Upper lobe of right lung (tissue), 1 donor: ENCODE measurements around the gene UGT1A10. TPM values are rescaled to one million over a fixed set of nuclear protein-coding genes. Genes with fewer than 3 reads are reported as not detected.

Experiments
- ATAC-seq: fragments of 200-7000 bp; cut with Tn5 transposase; one replicate; pipeline ENCODE4 v1.9.1; 2020; ENCODE audit warnings: mild to moderate bottlenecking, moderate library complexity
- DNase-seq: peaks from one replicate; pipeline ENCODE4 v3.0.0-alpha.2; 2020
- H3K27ac ChIP-seq: fragments of 200-600 bp; one replicate; pipeline ENCODE4 v1.8.0; 2022
- H3K27me3 ChIP-seq: fragments of 200-600 bp; one replicate; pipeline ENCODE4 v1.8.0; 2022; ENCODE audit warnings: mild to moderate bottlenecking
- H3K36me3 ChIP-seq: fragments of 200-600 bp; one replicate; pipeline ENCODE4 v1.8.0; 2022
- H3K4me1 ChIP-seq: fragments of 200-600 bp; one replicate; pipeline ENCODE4 v1.8.0; 2022
- H3K4me3 ChIP-seq: fragments of 200-600 bp; one replicate; pipeline ENCODE4 v1.8.0; 2022; ENCODE audit warnings: mild to moderate bottlenecking
- H3K9me3 ChIP-seq: fragments of 200-600 bp; one replicate; pipeline ENCODE4 v1.8.0; 2022
- intact Hi-C: fragments of 100-400 bp; cut with DNase I; formaldehyde crosslinking; loops from one replicate; pipeline ENCODE4 v1.11.0; 2022
- total RNA-seq: library from RNA; stranded (reverse); fragmentation: NEBNext Ultra II Directional; extraction: Animal tissue kit (Norgen Biotek cat#: 25700); gene quantifications from one replicate; pipeline ENCODE4 v1.2.1, GENCODE V29; 2021
- TF ChIP-seq, protein P1 (sequence below): fragments of 200-600 bp; IDR thresholded peaks from one replicate; pipeline ENCODE4 v1.8.0; 2022; ENCODE audit warnings: antibody characterized with exemption
- donor health status: DM: no; HTN: yes; CAD: no; lungs with severe emphysema.

Gene UGT1A10
- total RNA-seq, 1 donor from 2014 or later: not detected

DNA sequence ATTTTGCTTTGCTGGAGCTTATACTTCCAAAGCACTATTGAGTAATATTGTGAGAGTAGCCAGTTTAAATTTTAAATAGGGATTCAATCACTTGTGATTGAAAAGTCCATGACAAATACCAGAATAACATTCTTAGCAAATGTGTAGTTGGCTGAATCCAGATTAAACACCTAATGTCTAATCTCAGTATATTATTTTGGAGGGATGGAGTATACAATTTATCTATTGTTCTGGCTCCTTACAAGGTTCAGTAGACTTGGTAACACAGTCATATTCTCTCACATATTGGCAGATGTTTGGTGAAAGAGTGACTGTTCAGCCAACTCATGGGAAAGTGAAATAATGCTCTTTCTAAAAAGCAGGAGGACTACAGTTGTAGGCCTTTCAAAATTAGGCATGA lies 37.6 kb downstream of the UGT1A10 start:
- intact Hi-C loops: no loop called here
- Histone ChIP-seq H3K27me3 (no peaks in the 10 kb centered on the region), H3K27ac (no peak overlapping the region), H3K36me3 (no peaks in the 10 kb centered on the region), H3K9me3 (no peaks in the 10 kb centered on the region), H3K4me1 (no peaks in the 10 kb centered on the region), H3K4me3 (no peak overlapping the region)
- TF ChIP-seq, protein P1, sequence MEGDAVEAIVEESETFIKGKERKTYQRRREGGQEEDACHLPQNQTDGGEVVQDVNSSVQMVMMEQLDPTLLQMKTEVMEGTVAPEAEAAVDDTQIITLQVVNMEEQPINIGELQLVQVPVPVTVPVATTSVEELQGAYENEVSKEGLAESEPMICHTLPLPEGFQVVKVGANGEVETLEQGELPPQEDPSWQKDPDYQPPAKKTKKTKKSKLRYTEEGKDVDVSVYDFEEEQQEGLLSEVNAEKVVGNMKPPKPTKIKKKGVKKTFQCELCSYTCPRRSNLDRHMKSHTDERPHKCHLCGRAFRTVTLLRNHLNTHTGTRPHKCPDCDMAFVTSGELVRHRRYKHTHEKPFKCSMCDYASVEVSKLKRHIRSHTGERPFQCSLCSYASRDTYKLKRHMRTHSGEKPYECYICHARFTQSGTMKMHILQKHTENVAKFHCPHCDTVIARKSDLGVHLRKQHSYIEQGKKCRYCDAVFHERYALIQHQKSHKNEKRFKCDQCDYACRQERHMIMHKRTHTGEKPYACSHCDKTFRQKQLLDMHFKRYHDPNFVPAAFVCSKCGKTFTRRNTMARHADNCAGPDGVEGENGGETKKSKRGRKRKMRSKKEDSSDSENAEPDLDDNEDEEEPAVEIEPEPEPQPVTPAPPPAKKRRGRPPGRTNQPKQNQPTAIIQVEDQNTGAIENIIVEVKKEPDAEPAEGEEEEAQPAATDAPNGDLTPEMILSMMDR: no peak
- ATAC-seq (no peak), DNase-seq (no peak)

DNA sequence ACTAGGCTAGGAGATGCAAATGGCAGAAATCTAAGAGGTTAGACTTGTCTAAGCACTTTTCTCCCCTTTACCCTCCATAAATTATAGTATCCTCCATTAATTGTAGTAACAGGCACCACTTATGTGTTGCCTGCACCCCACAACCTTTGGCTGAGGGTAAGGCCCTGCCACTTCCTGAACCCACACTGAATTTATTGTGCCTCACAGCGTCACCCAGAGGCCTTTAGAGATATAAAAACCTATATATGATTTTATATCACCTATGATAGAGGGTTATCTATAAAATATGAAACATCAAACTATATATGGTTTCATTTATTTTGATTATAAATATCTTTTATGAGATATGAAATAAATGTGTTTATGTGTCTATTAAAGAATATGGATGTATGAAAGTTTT lies 38.1 kb downstream of the UGT1A10 start:
- Histone ChIP-seq H3K4me1 (no peaks in the 10 kb centered on the region), H3K27me3 (no peaks in the 10 kb centered on the region), H3K4me3 (no peak overlapping the region), H3K27ac (no peak overlapping the region), H3K9me3 (no peaks in the 10 kb centered on the region), H3K36me3 (no peaks in the 10 kb centered on the region)
- TF ChIP-seq, protein P1: no peak
- DNase-seq (no peak), ATAC-seq (no peak)
- intact Hi-C loops: no loop called here

DNA sequence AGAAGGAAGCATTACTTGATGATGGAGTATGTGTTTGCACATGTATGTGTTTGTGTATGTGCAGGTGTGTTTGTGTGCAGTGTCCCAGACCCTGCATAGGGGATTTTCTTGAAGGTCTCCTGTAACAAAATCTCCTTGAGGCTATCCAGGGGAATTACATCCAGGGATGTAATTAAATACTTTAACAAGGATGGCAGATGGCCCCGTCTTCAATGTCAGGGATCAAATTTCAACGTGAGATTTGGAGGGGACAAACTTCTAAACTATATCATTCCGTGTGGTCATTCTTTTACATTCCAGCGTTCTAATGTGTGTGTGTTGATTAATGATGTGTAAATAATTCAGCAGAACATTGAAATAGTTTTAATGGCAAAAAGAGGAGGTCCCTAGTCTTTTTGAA lies 38.7 kb downstream of the UGT1A10 start:
- H3K9me3 ChIP-seq: no peaks in the 10 kb centered on the region
- no peak overlapping the region for H3K4me3 ChIP-seq
- TF ChIP-seq, protein P1: no peak
- ATAC-seq (no peak), DNase-seq (no peak)
- H3K36me3 ChIP-seq: no peaks in the 10 kb centered on the region
- intact Hi-C loops: no loop called here
- H3K27ac ChIP-seq: no peak overlapping the region
- no peaks in the 10 kb centered on the region for H3K4me1 ChIP-seq
- H3K27me3 ChIP-seq: no peaks in the 10 kb centered on the region

DNA sequence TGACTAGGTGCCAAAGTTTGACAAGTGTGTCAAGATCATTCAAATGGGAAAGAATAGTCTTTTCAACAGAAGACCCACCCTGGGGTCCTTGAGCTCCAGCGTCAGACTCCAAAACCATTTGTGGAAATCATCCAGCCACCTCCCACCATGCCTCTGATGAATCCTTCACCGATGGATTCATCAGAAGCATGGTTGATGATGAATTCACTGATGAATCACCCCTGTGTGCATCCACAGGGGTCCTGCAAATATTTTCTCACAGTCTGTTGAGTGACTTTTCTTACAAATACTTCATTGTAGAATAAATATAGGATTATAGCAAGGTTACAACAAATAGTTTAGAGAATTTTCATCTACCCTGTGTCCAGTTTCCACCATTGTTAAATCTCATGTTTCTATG lies 39.8 kb downstream of the UGT1A10 start:
- intact Hi-C loops: no loop called here
- Histone ChIP-seq H3K9me3 (no peaks in the 10 kb centered on the region), H3K36me3 (no peaks in the 10 kb centered on the region), H3K4me3 (no peak overlapping the region), H3K27ac (no peak overlapping the region), H3K4me1 (no peaks in the 10 kb centered on the region), H3K27me3 (no peaks in the 10 kb centered on the region)
- TF ChIP-seq, protein P1: no peak
- DNase-seq (no peak), ATAC-seq (no peak)

DNA sequence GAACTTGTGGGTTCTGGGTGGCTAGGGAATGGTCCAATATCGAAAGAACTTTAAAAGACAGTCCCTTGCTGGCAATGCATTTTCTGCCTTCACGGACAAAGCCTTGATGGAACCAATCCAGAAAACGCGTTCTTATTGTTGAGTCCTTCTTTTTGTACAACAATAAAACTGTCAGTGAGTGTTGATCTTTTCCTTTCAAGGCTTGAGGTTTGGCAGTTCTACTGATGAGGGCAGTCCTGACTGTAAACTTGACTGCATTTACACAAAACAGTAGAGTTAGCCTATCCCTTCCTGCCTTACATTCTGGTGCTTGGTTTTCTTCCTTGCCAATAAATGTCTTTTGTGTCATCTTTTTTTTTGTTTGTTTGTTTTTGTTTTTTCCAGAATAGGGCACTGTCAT lies 42.9 kb downstream of the UGT1A10 start:
- H3K4me3 ChIP-seq: no peak overlapping the region
- no peaks in the 10 kb centered on the region for H3K9me3 ChIP-seq
- TF ChIP-seq, protein P1: no peak
- no peaks in the 10 kb centered on the region for H3K27me3 ChIP-seq
- ATAC-seq (no peak), DNase-seq (no peak)
- no peaks in the 10 kb centered on the region for H3K4me1 ChIP-seq
- H3K36me3 ChIP-seq: no peaks in the 10 kb centered on the region
- intact Hi-C loops: no loop called here
- no peak overlapping the region for H3K27ac ChIP-seq

DNA sequence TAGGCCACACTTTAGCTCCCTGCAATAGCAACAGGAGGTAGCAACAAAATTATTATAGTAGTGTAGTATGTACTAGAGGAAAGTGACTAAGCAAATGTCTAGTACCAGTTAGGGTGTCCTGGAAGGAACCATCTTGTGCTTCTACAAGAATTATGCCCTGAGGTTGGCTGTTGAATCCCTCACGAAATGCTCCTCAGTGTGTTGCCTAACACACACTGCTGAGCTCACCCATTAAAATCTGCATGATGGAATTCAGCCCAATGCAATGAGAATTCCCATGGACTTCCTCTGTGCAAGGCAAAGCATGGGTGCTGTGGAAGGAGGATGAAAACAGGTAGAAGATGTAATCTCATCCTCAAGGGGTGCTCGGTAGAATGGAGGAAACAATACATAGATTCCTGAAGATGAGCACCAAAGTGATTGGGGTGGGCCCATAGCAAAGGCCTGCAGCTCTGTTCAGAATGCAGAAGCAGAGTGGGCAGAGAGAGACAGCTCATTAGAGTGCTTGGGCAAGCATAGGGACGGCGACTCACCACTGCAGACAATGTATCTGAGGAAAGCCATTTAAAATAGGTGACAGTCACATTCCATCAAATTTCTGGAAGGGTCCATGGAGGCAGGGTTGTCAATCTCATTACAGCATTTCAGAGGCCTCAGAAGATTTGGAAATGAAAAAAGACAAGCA lies 44.3 kb downstream of the UGT1A10 start:
- H3K27ac ChIP-seq: no peak overlapping the region
- ATAC-seq: no peak
- TF ChIP-seq, protein P1: no peak

More for the DNA sequence above, 44.3 kb downstream of the UGT1A10 start:
- H3K27me3 ChIP-seq: no peaks in the 10 kb centered on the region
- H3K9me3 ChIP-seq: no peaks in the 10 kb centered on the region
- no peaks in the 10 kb centered on the region for H3K4me1 ChIP-seq
- no peak overlapping the region for H3K4me3 ChIP-seq
- intact Hi-C loops: no loop called here
- no peak for DNase-seq
- H3K36me3 ChIP-seq: no peaks in the 10 kb centered on the region
